H1 (cell line): ENCODE results near the gene CDKN3. TPM values are rescaled to one million over a fixed set of nuclear protein-coding genes. Genes with fewer than 3 reads are reported as not detected.

Experiments used
- CTCF ChIA-PET: fragments of 300-600 bp; sonication (Branson Sonifier 250); formaldehyde crosslinking; loops from one replicate; lab custom pipeline; 2021; ENCODE audit not compliant: partially characterized antibody; lab: Charles Lee
- POLR2A ChIA-PET: fragments of 300-600 bp; sonication (Branson Sonifier 250); formaldehyde crosslinking; loops from one replicate; lab custom pipeline; 2021; ENCODE audit warnings: inconsistent platforms; ENCODE audit not compliant: partially characterized antibody; lab: Charles Lee
- DNase-seq, 2 experiments: peaks; one replicate each; pipeline versions ENCODE4 v3.0.0 to v3.0.0-alpha.2; 2010 to 2022; ENCODE audit warnings: low spot score in 2 of 2, low read depth in 1 of 2, mixed read lengths in 1 of 2
- FAIRE-seq: peaks from 2 replicates; lab custom pipeline; 2011; peaks lifted over from hg19 to GRCh38; lab: Jason Lieb, UNC
- H2AFZ ChIP-seq: 2 replicates; pipeline ENCODE4 v1.8.1; 2012; ENCODE audit warnings: low read length, inconsistent platforms
- H2AK5ac ChIP-seq: 2 replicates; pipeline ENCODE4 v1.6.1; 2013; ENCODE audit warnings: low read depth, low read length
- H2BK120ac ChIP-seq: replicated peaks from 2 replicates; pipeline ENCODE3; 2013; ENCODE audit warnings: low read depth, low read length, inconsistent platforms
- H2BK12ac ChIP-seq: 2 replicates; pipeline ENCODE4 v1.6.1; 2013; ENCODE audit warnings: low read depth, low read length
- H2BK15ac ChIP-seq: 2 replicates; pipeline ENCODE4 v1.6.1; 2013; ENCODE audit warnings: low read length
- H2BK20ac ChIP-seq: 2 replicates; pipeline ENCODE4 v1.6.1; 2013; ENCODE audit warnings: low read length
- H2BK5ac ChIP-seq: 2 replicates; pipeline ENCODE4 v1.6.1; 2013; ENCODE audit warnings: low read depth, low read length
- H3K14ac ChIP-seq: 2 replicates; pipeline ENCODE4 v1.6.1; 2013; ENCODE audit warnings: inconsistent platforms; ENCODE audit not compliant: insufficient read length
- H3K18ac ChIP-seq: 2 replicates; pipeline ENCODE4 v1.6.1; 2013; ENCODE audit warnings: low read length; ENCODE audit errors: extremely low read depth
- H3K23ac ChIP-seq: 2 replicates; pipeline ENCODE4 v1.6.1; 2013; ENCODE audit warnings: inconsistent platforms; ENCODE audit not compliant: insufficient read length
- H3K23me2 ChIP-seq: 2 replicates; pipeline ENCODE4 v1.6.1; 2013; ENCODE audit warnings: low read depth, low read length
- H3K27ac ChIP-seq: 2 replicates; pipeline ENCODE4 v1.6.1; 2011; ENCODE audit warnings: low read depth, low read length, inconsistent platforms
- H3K27me3 ChIP-seq, 4 experiments: replicated peaks in 1 of 4; 1 replicate in 1 of 4; 2 replicates in 3 of 4; pipeline versions ENCODE4 v1.6.1 to v1.8.1; 2011 to 2013; ENCODE audit warnings: low read length in 3 of 4, mild to moderate bottlenecking in 3 of 4, inconsistent platforms in 2 of 4, mixed read lengths in 2 of 4, moderate library complexity in 1 of 4; ENCODE audit not compliant: control insufficient read depth in 3 of 4, insufficient read depth in 3 of 4; ENCODE audit errors: extremely low read depth in 1 of 4
- H3K36me3 ChIP-seq, 4 experiments: 2 replicates each; pipeline versions ENCODE4 v1.6.1 to v1.8.1; 2011 to 2013; ENCODE audit warnings: mild to moderate bottlenecking in 4 of 4, low read length in 3 of 4, moderate library complexity in 2 of 4, control low read depth in 1 of 4, inconsistent platforms in 1 of 4; ENCODE audit not compliant: insufficient read depth in 4 of 4, control insufficient read depth in 2 of 4
- H3K4ac ChIP-seq: replicated peaks from 2 replicates; pipeline ENCODE3; 2013; ENCODE audit warnings: low read length, low read depth, mixed read lengths, inconsistent platforms; ENCODE audit not compliant: insufficient read length
- H3K4me1 ChIP-seq, 4 experiments: replicated peaks in 1 of 4; 1 replicate in 1 of 4; 2 replicates in 3 of 4; pipeline versions ENCODE4 v1.6.1 to v1.8.1; 2011 to 2013; ENCODE audit warnings: low read length in 3 of 4, inconsistent platforms in 2 of 4, mixed read lengths in 1 of 4; ENCODE audit not compliant: insufficient read depth in 4 of 4, control insufficient read depth in 3 of 4
- H3K4me2 ChIP-seq, 2 experiments: 2 replicates each; pipeline versions ENCODE4 v1.6.1 to v1.8.1; 2011 to 2013; ENCODE audit warnings: low read depth in 2 of 2, low read length in 2 of 2, control low read depth in 1 of 2, inconsistent platforms in 1 of 2, mild to moderate bottlenecking in 1 of 2; ENCODE audit not compliant: insufficient read depth in 1 of 2
- H3K4me3 ChIP-seq, 4 experiments: fragments of 200-600, 300-600 bp in 1 of 4; sonication (generic), shearing (Covaris generic), sonication (Bioruptor Twin) in 1 of 4; 2 replicates each; pipeline versions ENCODE4 v1.5.1 to v1.8.1; 2011 to 2016; ENCODE audit warnings: low read length in 4 of 4, low read depth in 3 of 4, control low read depth in 2 of 4, inconsistent platforms in 2 of 4, mild to moderate bottlenecking in 2 of 4, mixed read lengths in 1 of 4, moderate library complexity in 1 of 4; ENCODE audit not compliant: insufficient read depth in 2 of 4; ENCODE audit errors: extremely low read depth in 1 of 4
- H3K56ac ChIP-seq: replicated peaks from 2 replicates; pipeline ENCODE3; 2013; ENCODE audit warnings: low read depth, mild to moderate bottlenecking, mixed read lengths, low read length, inconsistent platforms; ENCODE audit not compliant: insufficient read length
- H3K79me1 ChIP-seq: 2 replicates; pipeline ENCODE4 v1.6.1; 2013; ENCODE audit warnings: low read depth, low read length, control low read depth
- H3K79me2 ChIP-seq, 2 experiments: 2 replicates each; pipeline versions ENCODE4 v1.6.1 to v1.8.1; 2012 to 2013; ENCODE audit warnings: low read length in 2 of 2, mild to moderate bottlenecking in 2 of 2, inconsistent platforms in 1 of 2; ENCODE audit not compliant: insufficient read depth in 2 of 2, control insufficient read depth in 1 of 2
- H3K9ac ChIP-seq, 4 experiments: replicated peaks in 1 of 4; 1 replicate in 1 of 4; 2 replicates in 3 of 4; pipeline versions ENCODE4 v1.6.1 to v1.8.1; 2011 to 2013; ENCODE audit warnings: low read depth in 3 of 4, low read length in 3 of 4, control low read depth in 2 of 4, mild to moderate bottlenecking in 2 of 4, moderate library complexity in 2 of 4, inconsistent platforms in 1 of 4; ENCODE audit errors: extremely low read depth in 1 of 4
- H3K9me3 ChIP-seq, 2 experiments: 2 replicates each; pipeline versions ENCODE4 v1.6.1 to v1.8.1; 2012 to 2013; ENCODE audit warnings: mild to moderate bottlenecking in 2 of 2, moderate library complexity in 2 of 2, control low read depth in 1 of 2, inconsistent platforms in 1 of 2, low read depth in 1 of 2, low read length in 1 of 2, mixed read lengths in 1 of 2; ENCODE audit not compliant: insufficient read depth in 2 of 2
- H4K20me1 ChIP-seq, 2 experiments: replicated peaks in 1 of 2; 2 replicates each; pipeline versions ENCODE3 to v1.8.1; 2011 to 2013; ENCODE audit warnings: inconsistent platforms in 2 of 2, low read length in 2 of 2, mild to moderate bottlenecking in 1 of 2; ENCODE audit not compliant: insufficient read depth in 2 of 2, control insufficient read depth in 1 of 2
- H4K5ac ChIP-seq: 2 replicates; pipeline ENCODE4 v1.6.1; 2013; ENCODE audit warnings: low read length, low read depth, mixed read lengths, inconsistent platforms; ENCODE audit not compliant: insufficient read length
- H4K8ac ChIP-seq: 2 replicates; pipeline ENCODE4 v1.8.0; 2013; ENCODE audit warnings: mild to moderate bottlenecking, moderate library complexity, low read length, inconsistent platforms; ENCODE audit not compliant: insufficient read depth; ENCODE audit errors: extremely low read depth
- H4K91ac ChIP-seq: replicated peaks from 2 replicates; pipeline ENCODE3; 2013; ENCODE audit warnings: low read length, mixed read lengths, inconsistent platforms; ENCODE audit not compliant: insufficient read length
- BCL11A ChIP-seq, 2 experiments: IDR thresholded peaks; one replicate each; pipeline ENCODE4 v1.6.1; 2011; ENCODE audit warnings: low read depth in 2 of 2, low read length in 2 of 2, mild to moderate bottlenecking in 2 of 2
- CHD1 ChIP-seq: IDR thresholded peaks from 2 replicates; pipeline ENCODE4 v1.6.1; 2012; ENCODE audit warnings: low read depth, low read length, improper control_type of control experiment
- RAD21 ChIP-seq, 2 experiments: IDR thresholded peaks in 1 of 2; conservative IDR thresholded peaks in 1 of 2; 2 replicates each; pipeline ENCODE4 v1.6.1; 2011; ENCODE audit warnings: low read depth in 2 of 2, low read length in 2 of 2, improper control_type of control experiment in 1 of 2, inconsistent platforms in 1 of 2, mild to moderate bottlenecking in 1 of 2, moderate library complexity in 1 of 2
- RBBP5 ChIP-seq: IDR thresholded peaks from 2 replicates; pipeline ENCODE4 v1.7.1; 2012; ENCODE audit warnings: low read depth, mild to moderate bottlenecking, inconsistent platforms, low read length, moderate library complexity, borderline replicate concordance
- SAP30 ChIP-seq: fragments of 300-600 bp; sonication (generic); IDR thresholded peaks from 2 replicates; pipeline ENCODE4 v1.7.1; 2012; ENCODE audit warnings: low read length, moderate library complexity, mild to moderate bottlenecking, inconsistent platforms; ENCODE audit not compliant: insufficient read depth, insufficient replicate concordance
- SIN3A ChIP-seq, 2 experiments: IDR thresholded peaks in 1 of 2; conservative IDR thresholded peaks in 1 of 2; 2 replicates each; pipeline ENCODE4 v1.6.1; 2011 to 2012; ENCODE audit warnings: low read length in 2 of 2, improper control_type of control experiment in 1 of 2, low read depth in 1 of 2, mild to moderate bottlenecking in 1 of 2
- SIRT6 ChIP-seq: IDR thresholded peaks from one replicate; pipeline ENCODE4 v1.7.1; 2012; ENCODE audit warnings: low read length, inconsistent platforms
- SP2 ChIP-seq: IDR thresholded peaks from 2 replicates; pipeline ENCODE4 v1.6.1; 2012; ENCODE audit warnings: mild to moderate bottlenecking, low read length, inconsistent platforms
- SUZ12 ChIP-seq: fragments of 200-600 bp; sonication (generic); IDR thresholded peaks from 2 replicates; pipeline ENCODE4 v1.6.1; 2012; ENCODE audit warnings: mild to moderate bottlenecking, inconsistent platforms, low read length, moderate library complexity, mixed read lengths
- WGBS, 2 experiments: shearing (Covaris generic) in 1 of 2; methylation state at CpG; one replicate each; pipeline versions ENCODE4 v1.1.6 to v1.1.7; 2013 to 2015; ENCODE audit warnings: low lambda C conversion rate in 2 of 2, mixed read lengths in 2 of 2, inconsistent platforms in 1 of 2, low coverage in 1 of 2, missing lambda C conversion rate in 1 of 2; ENCODE audit not compliant: insufficient replicate concordance in 2 of 2, insufficient coverage in 1 of 2, insufficient read length in 1 of 2; ENCODE audit errors: extremely low coverage in 1 of 2, missing lambda C conversion rate in 1 of 2; 5-methylcytosine and 5-hydroxymethylcytosine counted together
- polyA plus RNA-seq, 7 experiments: library from polyadenylated mRNA; depleted of rRNA in 3 of 7; stranded (reverse) in 5 of 7; unstranded in 2 of 7; fragments of >200 nt in 5 of 7; fragments of 200-250 nt in 2 of 7; gene quantifications; 1 replicate in 5 of 7; 2 replicates in 1 of 7; 4 replicates in 1 of 7; pipeline versions ENCODE4 v1.2.1 to v1.2.3, GENCODE V29; 2011 to 2013; ENCODE audit warnings: missing spikeins in 2 of 7, mixed read lengths in 2 of 7
- total RNA-seq: library from RNA; stranded (reverse); fragmentation: NEBNext Ultra II Directional; extraction: Animal tissue kit (Norgen Biotek cat#: 25700); gene quantifications from 2 replicates; pipeline ENCODE4 v1.2.1, GENCODE V29; 2021

Gene CDKN3
- total and polyA plus RNA-seq, 2 of the 8 experiments (the other 6 are each of a cell fraction or from before 2014, with no cell fraction given) = 43.5 to 48.3 TPM

DNA sequence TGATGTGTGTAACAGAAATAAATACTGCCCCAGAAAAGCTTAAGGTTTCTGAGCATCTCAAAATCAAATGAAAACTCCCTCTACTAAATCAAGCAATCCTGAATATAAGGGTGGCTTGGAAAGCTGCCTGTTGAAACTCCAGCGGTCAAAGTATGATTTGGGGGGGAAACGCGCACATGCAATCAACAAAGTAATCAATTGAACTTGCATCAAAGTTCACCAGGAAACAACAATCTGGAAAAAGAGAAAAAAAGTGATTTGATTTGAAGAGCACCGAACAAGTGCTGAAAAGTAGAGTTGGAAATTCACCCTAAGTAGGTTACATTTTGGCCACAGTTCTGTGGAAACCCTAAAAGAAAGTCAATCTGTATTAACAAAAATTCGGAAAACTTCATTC lies 43.7 kb downstream of the CDKN3 start:
- Histone ChIP-seq H3K4ac (no peak overlapping the region), H2BK20ac (no peak overlapping the region), H2AFZ (no peak overlapping the region), H3K4me1 (peaks cover 0 to 9% (median 6%) of the 10 kb centered on the region in 4 experiments; a peak in 5 of 7 replicates), H3K27me3 (no peaks in the 10 kb centered on the region), H4K91ac (no peak overlapping the region), H2BK120ac (no peak overlapping the region), H3K79me2 (peaks cover 25 to 52% of the 10 kb centered on the region in 2 experiments), H3K9ac (peak overlapping the region; percentile 85 to 95 (median 94); a peak in 6 of 7 replicates), H4K8ac (no peak overlapping the region), H4K5ac (peak overlapping the region; percentile 62), H2BK12ac (no peak overlapping the region), H3K56ac (no peak overlapping the region), H4K20me1 (peaks cover 2% of the 10 kb centered on the region in 2 experiments), H3K79me1 (peaks cover 5% of the 10 kb centered on the region), H3K4me2 (peak overlapping the region; percentile 64 to 72), H3K36me3 (no peaks in the 10 kb centered on the region), H3K14ac (no peak overlapping the region), H3K18ac (no peak overlapping the region), H2AK5ac (no peak overlapping the region), H3K27ac (peak overlapping the region; percentile 97; the same call in 1 of the 2 replicates), H3K23ac (no peak overlapping the region), H3K9me3 (no peaks in the 10 kb centered on the region), H2BK5ac (no peak overlapping the region), H3K4me3 (peak overlapping the region; percentile 79 to 92 (median 85)), H2BK15ac (no peak overlapping the region), H3K23me2 (no peaks in the 10 kb centered on the region; the same call in 1 of the 2 replicates)
- ChIA-PET POLR2A (interaction anchor here (1.0 to 1.7 kb wide), 5 partner anchors 9 to 73 kb away, joined by 3 to 5 read pairs (median 4); no protein-coding TSS in a partner anchor), CTCF (interaction anchor here (1.2 to 2.5 kb wide), 4 partner anchors 16 to 333 kb away, joined by 3 to 7 read pairs (median 4); no protein-coding TSS in a partner anchor)
- WGBS, 2 experiments = 6% methylated on average over 5 of the region's 5 CpGs; no CpG with 5 or more reads in 1 of the 2 experiments
- FAIRE-seq = no peak
- no peak for TF ChIP-seq SAP30
- no peak for TF ChIP-seq SIN3A (conservative IDR thresholded peaks at IDR 0.05 in 1 of 2, IDR thresholded peaks at IDR 0.05 in 1 of 2; ENCODE audit: low read depth in 1 of 2, low read length in 2 of 2)
- TF ChIP-seq BCL11A (IDR thresholded peaks at IDR 0.05; ENCODE audit: low read depth in 2 of 2, low read length in 2 of 2) = no peak
- no peak for TF ChIP-seq SP2
- TF ChIP-seq SIRT6 = no peak
- TF ChIP-seq RAD21 (IDR thresholded peaks at IDR 0.05 in 1 of 2, conservative IDR thresholded peaks at IDR 0.05 in 1 of 2; ENCODE audit: low read depth in 2 of 2, low read length in 2 of 2) = no peak
- TF ChIP-seq CHD1 = no peak
- no peak for TF ChIP-seq SUZ12
- no peak for TF ChIP-seq RBBP5
- no peak for DNase-seq
